GM19099 (cell line): ENCODE data around the gene NFATC2.

ENCODE experiments used
- POLR2A ChIP-seq: IDR thresholded peaks from 3 replicates; pipeline ENCODE4 v1.6.1; 2011; ENCODE audit warnings: low read depth; ENCODE audit not compliant: insufficient read length; ENCODE audit errors: extremely low read depth

NFATC2 gene

GRCh38 chr20:51571460-51571794 lies 28.9 kb upstream of the NFATC2 start:
- no peak for TF ChIP-seq POLR2A

GRCh38 chr20:51570739-51571459 lies 28.4 kb upstream of the NFATC2 start:
- no peak for TF ChIP-seq POLR2A

GRCh38 chr20:51569815-51570738 lies 27.6 kb upstream of the NFATC2 start:
- no peak for TF ChIP-seq POLR2A

GRCh38 chr20:51567622-51568021 lies 25.1 kb upstream of the NFATC2 start:
- TF ChIP-seq POLR2A = no peak

GRCh38 chr20:51566594-51566993 lies 24.1 kb upstream of the NFATC2 start:
- TF ChIP-seq POLR2A = no peak

GRCh38 chr20:51565298-51566144 lies 23.0 kb upstream of the NFATC2 start:
- no peak for TF ChIP-seq POLR2A

GRCh38 chr20:51563486-51564332 lies 21.2 kb upstream of the NFATC2 start:
- TF ChIP-seq POLR2A = no peak

- no peak for TF ChIP-seq POLR2A
These were observed 20.6 kb upstream of the NFATC2 start for GRCh38 chr20:51563174-51563485.

- TF ChIP-seq POLR2A = no peak
These were observed 20.0 kb upstream of the NFATC2 start for GRCh38 chr20:51562332-51563173.

GRCh38 chr20:51562027-51562331 lies 19.5 kb upstream of the NFATC2 start:
- no peak for TF ChIP-seq POLR2A

GRCh38 chr20:51560550-51561307 lies 18.2 kb upstream of the NFATC2 start:
- no peak for TF ChIP-seq POLR2A

- no peak for TF ChIP-seq POLR2A
These were observed 17.5 kb upstream of the NFATC2 start for GRCh38 chr20:51560042-51560441.

- no peak for TF ChIP-seq POLR2A
These were observed 12.1 kb upstream of the NFATC2 start for GRCh38 chr20:51554538-51555165.

GRCh38 chr20:51553897-51554486 lies 11.5 kb upstream of the NFATC2 start:
- no peak for TF ChIP-seq POLR2A
